ENCODE results near the gene CST11.

Gene CST11

GRCh38 chr20:23440004-23440403 is 12.7 kb downstream of the CST11 start:
- Histone ChIP-seq H3K4me1 (ENCODE audit: control insufficient read depth, insufficient read depth, low read length) (no peaks in the 10 kb centered on the region), H3K9ac (ENCODE audit: low read depth, low read length) (no peak overlapping the region), H3K4me3 (ENCODE audit: low read depth, low read length) (no peak overlapping the region), H3K9me3 (ENCODE audit: control insufficient read depth, insufficient read depth, low read length) (no peaks in the 10 kb centered on the region), H3K36me3 (ENCODE audit: control insufficient read depth, insufficient read depth, low read length) (no peaks in the 10 kb centered on the region), H3K27ac (ENCODE audit: low read depth, low read length) (no peak overlapping the region), H3K27me3 (ENCODE audit: control insufficient read depth, insufficient read depth, low read length) (no peaks in the 10 kb centered on the region)

GRCh38 chr20:23438661-23439060 is 14.0 kb downstream of the CST11 start:
- Histone ChIP-seq H3K9me3 (ENCODE audit: control insufficient read depth, insufficient read depth, low read length) (no peaks in the 10 kb centered on the region), H3K27ac (ENCODE audit: low read depth, low read length) (no peak overlapping the region), H3K4me1 (ENCODE audit: control insufficient read depth, insufficient read depth, low read length) (no peaks in the 10 kb centered on the region), H3K36me3 (ENCODE audit: control insufficient read depth, insufficient read depth, low read length) (no peaks in the 10 kb centered on the region), H3K9ac (ENCODE audit: low read depth, low read length) (no peak overlapping the region), H3K4me3 (ENCODE audit: low read depth, low read length) (no peak overlapping the region), H3K27me3 (ENCODE audit: control insufficient read depth, insufficient read depth, low read length) (no peaks in the 10 kb centered on the region)

- no peak overlapping the region for H3K9ac ChIP-seq (ENCODE audit: low read depth, low read length)
- no peak overlapping the region for H3K4me3 ChIP-seq (ENCODE audit: low read depth, low read length)
- H3K9me3 ChIP-seq (ENCODE audit: control insufficient read depth, insufficient read depth, low read length), result no peaks in the 10 kb centered on the region
- H3K36me3 ChIP-seq (ENCODE audit: control insufficient read depth, insufficient read depth, low read length), result no peaks in the 10 kb centered on the region
- H3K27me3 ChIP-seq (ENCODE audit: control insufficient read depth, insufficient read depth, low read length), result no peaks in the 10 kb centered on the region
- no peaks in the 10 kb centered on the region for H3K4me1 ChIP-seq (ENCODE audit: control insufficient read depth, insufficient read depth, low read length)
- no peak overlapping the region for H3K27ac ChIP-seq (ENCODE audit: low read depth, low read length)
Measured at GRCh38 chr20:23437126-23437899, 15.4 kb downstream of the CST11 start.

GRCh38 chr20:23436681-23437080 is 16.0 kb downstream of the CST11 start:
- H3K27ac ChIP-seq (ENCODE audit: low read depth, low read length), result no peak overlapping the region
- no peak overlapping the region for H3K4me3 ChIP-seq (ENCODE audit: low read depth, low read length)
- no peaks in the 10 kb centered on the region for H3K36me3 ChIP-seq (ENCODE audit: control insufficient read depth, insufficient read depth, low read length)
- H3K9ac ChIP-seq (ENCODE audit: low read depth, low read length), result no peak overlapping the region
- H3K4me1 ChIP-seq (ENCODE audit: control insufficient read depth, insufficient read depth, low read length), result no peaks in the 10 kb centered on the region
- no peaks in the 10 kb centered on the region for H3K9me3 ChIP-seq (ENCODE audit: control insufficient read depth, insufficient read depth, low read length)
- H3K27me3 ChIP-seq (ENCODE audit: control insufficient read depth, insufficient read depth, low read length), result no peaks in the 10 kb centered on the region

GRCh38 chr20:23435626-23436539 is 16.8 kb downstream of the CST11 start:
- no peaks in the 10 kb centered on the region for H3K4me1 ChIP-seq (ENCODE audit: control insufficient read depth, insufficient read depth, low read length)
- H3K9ac ChIP-seq (ENCODE audit: low read depth, low read length), result no peak overlapping the region
- H3K27ac ChIP-seq (ENCODE audit: low read depth, low read length), result no peak overlapping the region
- H3K9me3 ChIP-seq (ENCODE audit: control insufficient read depth, insufficient read depth, low read length), result no peaks in the 10 kb centered on the region
- H3K4me3 ChIP-seq (ENCODE audit: low read depth, low read length), result no peak overlapping the region
- no peaks in the 10 kb centered on the region for H3K27me3 ChIP-seq (ENCODE audit: control insufficient read depth, insufficient read depth, low read length)
- no peaks in the 10 kb centered on the region for H3K36me3 ChIP-seq (ENCODE audit: control insufficient read depth, insufficient read depth, low read length)

GRCh38 chr20:23434521-23435313 is 18.0 kb downstream of the CST11 start:
- Histone ChIP-seq H3K36me3 (ENCODE audit: control insufficient read depth, insufficient read depth, low read length) (no peaks in the 10 kb centered on the region), H3K9me3 (ENCODE audit: control insufficient read depth, insufficient read depth, low read length) (no peaks in the 10 kb centered on the region), H3K27me3 (ENCODE audit: control insufficient read depth, insufficient read depth, low read length) (no peaks in the 10 kb centered on the region), H3K27ac (ENCODE audit: low read depth, low read length) (no peak overlapping the region), H3K4me3 (ENCODE audit: low read depth, low read length) (no peak overlapping the region), H3K4me1 (ENCODE audit: control insufficient read depth, insufficient read depth, low read length) (no peaks in the 10 kb centered on the region), H3K9ac (ENCODE audit: low read depth, low read length) (no peak overlapping the region)

GRCh38 chr20:23433628-23434027 is 19.0 kb downstream of the CST11 start:
- Histone ChIP-seq H3K4me1 (ENCODE audit: control insufficient read depth, insufficient read depth, low read length) (no peaks in the 10 kb centered on the region), H3K4me3 (ENCODE audit: low read depth, low read length) (no peak overlapping the region), H3K27ac (ENCODE audit: low read depth, low read length) (no peak overlapping the region), H3K9me3 (ENCODE audit: control insufficient read depth, insufficient read depth, low read length) (no peaks in the 10 kb centered on the region), H3K36me3 (ENCODE audit: control insufficient read depth, insufficient read depth, low read length) (no peaks in the 10 kb centered on the region), H3K9ac (ENCODE audit: low read depth, low read length) (no peak overlapping the region), H3K27me3 (ENCODE audit: control insufficient read depth, insufficient read depth, low read length) (no peaks in the 10 kb centered on the region)

- Histone ChIP-seq H3K27me3 (ENCODE audit: control insufficient read depth, insufficient read depth, low read length) (no peaks in the 10 kb centered on the region), H3K36me3 (ENCODE audit: control insufficient read depth, insufficient read depth, low read length) (no peaks in the 10 kb centered on the region), H3K9ac (ENCODE audit: low read depth, low read length) (no peak overlapping the region), H3K4me1 (ENCODE audit: control insufficient read depth, insufficient read depth, low read length) (no peaks in the 10 kb centered on the region), H3K4me3 (ENCODE audit: low read depth, low read length) (no peak overlapping the region), H3K27ac (ENCODE audit: low read depth, low read length) (no peak overlapping the region), H3K9me3 (ENCODE audit: control insufficient read depth, insufficient read depth, low read length) (no peaks in the 10 kb centered on the region)
Measured at GRCh38 chr20:23425129-23425528, 27.5 kb downstream of the CST11 start.

GRCh38 chr20:23420943-23421931 is 31.4 kb downstream of the CST11 start, which contains the start of gene NAPB:
NAPB (minus strand) TSS chr20:23421488; CDS start chr20:23421402, 86 bp downstream.
- H3K36me3 ChIP-seq (ENCODE audit: control insufficient read depth, insufficient read depth, low read length), result no peaks in the 10 kb centered on the region
- H3K27ac ChIP-seq (ENCODE audit: low read depth, low read length), result peak within 1 kb of the TSS; percentile 29
- peak within 1 kb of the TSS; percentile 96 for H3K4me3 ChIP-seq (ENCODE audit: low read depth, low read length)
- H3K27me3 ChIP-seq (ENCODE audit: control insufficient read depth, insufficient read depth, low read length), result no peaks in the 10 kb centered on the region
- H3K9ac ChIP-seq (ENCODE audit: low read depth, low read length), result peak within 1 kb of the TSS; percentile 57; the same call in 1 of the 2 replicates
- peaks cover 9% of the 10 kb centered on the region; the same call in 1 of the 2 replicates for H3K4me1 ChIP-seq (ENCODE audit: control insufficient read depth, insufficient read depth, low read length)
- H3K9me3 ChIP-seq (ENCODE audit: control insufficient read depth, insufficient read depth, low read length), result no peaks in the 10 kb centered on the region

Measured in HUES48 (cell line).